Loucy (cell line): ENCODE data around the gene KLHDC2.

Experiments
- H2AFZ ChIP-seq: fragments of 200-600 bp; sonication (generic); 2 replicates; pipeline ENCODE4 v1.6.0; 2016; ENCODE audit warnings: antibody characterized with exemption, mild to moderate bottlenecking, low read length, moderate library complexity
- H3F3A ChIP-seq: fragments of 200-600 bp; 2 replicates; pipeline ENCODE4 v1.6.0; 2016; ENCODE audit warnings: antibody characterized with exemption, low read depth, mild to moderate bottlenecking
- H3K27me3 ChIP-seq: fragments of 200-600 bp; sonication (generic); 2 replicates; pipeline ENCODE4 v1.6.1; 2014; ENCODE audit warnings: low read length, mild to moderate bottlenecking; ENCODE audit not compliant: insufficient read depth, poor library complexity, severe bottlenecking
- H3K36me3 ChIP-seq: fragments of 200-600 bp; sonication (generic); 2 replicates; pipeline ENCODE4 v1.6.1; 2016; ENCODE audit warnings: low read length; ENCODE audit not compliant: insufficient read depth
- H3K4me1 ChIP-seq: fragments of 200-600 bp; sonication (generic); 2 replicates; pipeline ENCODE4 v1.5.1; 2014; ENCODE audit warnings: low read length, mild to moderate bottlenecking; ENCODE audit not compliant: insufficient read depth, poor library complexity, severe bottlenecking
- H3K4me2 ChIP-seq: fragments of 200-600 bp; sonication (generic); 2 replicates; pipeline ENCODE4 v1.6.0; 2014; ENCODE audit warnings: antibody characterized with exemption, low read length, low read depth, mild to moderate bottlenecking; ENCODE audit not compliant: poor library complexity, severe bottlenecking
- H3K4me3 ChIP-seq: fragments of 200-600 bp; sonication (generic); 2 replicates; pipeline ENCODE4 v1.5.1; 2014; ENCODE audit warnings: low read length, mild to moderate bottlenecking, mixed read lengths; ENCODE audit not compliant: poor library complexity, severe bottlenecking
- H3K79me2 ChIP-seq: fragments of 200-600 bp; sonication (generic); 2 replicates; pipeline ENCODE4 v1.6.1; 2014; ENCODE audit warnings: low read length; ENCODE audit not compliant: insufficient read depth
- H3K9ac ChIP-seq: fragments of 200-600 bp; sonication (generic); 2 replicates; pipeline ENCODE4 v1.6.0; 2014; ENCODE audit warnings: mild to moderate bottlenecking, low read depth, low read length, moderate library complexity; ENCODE audit not compliant: poor library complexity, severe bottlenecking
- H3K9me2 ChIP-seq: fragments of 200-600 bp; sonication (generic); replicated peaks from 2 replicates; pipeline ENCODE4 v1.6.1; 2016; ENCODE audit warnings: low read depth, low read length, mixed read lengths
- H3K9me3 ChIP-seq: fragments of 200-600 bp; sonication (generic); 2 replicates; pipeline ENCODE4 v1.6.1; 2014; ENCODE audit warnings: mild to moderate bottlenecking, antibody characterized with exemption, low read length, low read depth; ENCODE audit not compliant: insufficient read depth
- H4K20me1 ChIP-seq: fragments of 200-600 bp; sonication (generic); 2 replicates; pipeline ENCODE4 v1.6.0; 2014; ENCODE audit warnings: antibody characterized with exemption, low read length, mild to moderate bottlenecking; ENCODE audit not compliant: insufficient read depth, poor library complexity, severe bottlenecking
- CTCF ChIP-seq: fragments of 200-600 bp; sonication (generic); conservative IDR thresholded peaks from 2 replicates; pipeline ENCODE4 v1.5.1; 2014; ENCODE audit warnings: mild to moderate bottlenecking, antibody characterized with exemption, low read length
- EZH2phosphoT487 ChIP-seq: fragments of 200-600 bp; IDR thresholded peaks from 2 replicates; pipeline ENCODE4 v1.6.1; 2018; ENCODE audit warnings: antibody characterized with exemption, mild to moderate bottlenecking, moderate library complexity, borderline replicate concordance

KLHDC2 gene

GRCh38 chr14:49828640-49829039, 60.7 kb downstream of the KLHDC2 start:
- Histone ChIP-seq H3K79me2 (no peaks in the 10 kb centered on the region), H3F3A (no peaks in the 10 kb centered on the region; the same call in 1 of the 2 replicates), H3K27me3 (no peaks in the 10 kb centered on the region), H3K4me2 (no peak overlapping the region), H3K4me3 (no peak overlapping the region), H3K4me1 (no peaks in the 10 kb centered on the region), H2AFZ (no peak overlapping the region), H3K9ac (no peak overlapping the region), H3K36me3 (peaks cover 89% of the 10 kb centered on the region), H3K9me3 (no peaks in the 10 kb centered on the region), H4K20me1 (no peaks in the 10 kb centered on the region), H3K9me2 (no peaks in the 10 kb centered on the region)
- TF ChIP-seq EZH2phosphoT487 (no peak), CTCF (no peak)
